NCI-H1417 treated with DMSO at 0.1 percent for 48 hours (cell line): Measurements from ENCODE around the gene IQCF2.
"Not testable (repeated sequence)": the region's sequence is repeated elsewhere in the genome, so short reads cannot be mapped to it uniquely, and the experiment has no call there.

Experiments
- DNase-seq: peaks from one replicate; lab custom pipeline; 2025; lab: John Stamatoyannopoulos, UW

The IQCF2 gene

DNA sequence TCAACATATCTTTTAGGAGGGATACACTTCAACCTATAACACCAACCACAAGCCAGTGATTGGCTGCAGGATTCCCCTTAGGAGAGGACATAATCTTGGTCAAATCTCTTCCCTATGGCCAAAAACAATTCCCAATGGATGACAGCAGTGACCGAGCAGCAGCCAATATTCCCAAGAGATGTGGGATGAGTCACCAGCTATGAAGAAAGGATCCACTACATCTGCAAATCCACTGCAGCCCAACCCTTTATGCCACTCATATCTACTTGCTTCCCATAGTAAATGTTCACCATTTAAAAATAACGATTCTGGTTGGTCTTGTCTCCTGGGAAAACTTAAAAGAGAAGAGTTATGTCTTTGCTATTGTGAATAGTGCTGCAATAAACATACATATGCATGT is 18.5 kb downstream of the IQCF2 start:
- DNase-seq: no peak

DNA sequence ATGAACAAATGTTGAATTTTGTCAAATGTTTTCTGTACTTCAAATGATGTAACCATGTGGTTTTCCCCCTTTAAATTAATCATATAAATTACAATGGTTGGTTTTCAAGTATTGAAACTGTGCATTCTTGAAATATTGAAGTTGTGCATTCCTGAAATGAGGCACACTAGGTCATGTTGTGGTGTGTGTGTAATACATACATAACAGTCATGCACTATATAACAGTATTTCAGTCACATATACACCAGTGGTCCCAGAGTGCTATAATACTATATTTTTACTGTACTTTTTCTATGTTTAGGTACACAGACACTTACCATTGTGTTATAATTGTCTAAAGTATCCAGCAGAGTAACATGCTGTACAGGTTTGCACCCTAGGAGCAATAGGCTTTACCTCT is 25.0 kb downstream of the IQCF2 start:
- no peak for DNase-seq

DNA sequence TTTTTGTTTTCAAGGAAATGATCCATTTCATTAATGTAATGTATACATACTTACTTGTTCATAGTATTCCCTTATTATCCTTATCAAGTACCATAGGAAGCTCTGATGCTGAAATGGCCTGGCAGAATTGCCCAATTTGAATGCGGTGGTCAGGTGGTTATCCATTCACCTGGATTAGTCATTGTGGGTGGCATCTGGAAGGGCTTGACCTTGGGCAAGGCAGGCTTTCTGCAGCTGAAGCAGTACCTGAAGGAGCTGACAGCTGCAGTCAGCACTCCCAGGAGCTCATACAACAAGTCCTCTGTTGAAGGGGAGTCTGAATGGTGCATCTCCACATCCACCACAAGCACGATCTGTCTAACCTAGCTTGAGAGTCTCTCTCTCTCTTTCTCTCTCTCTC is 26.2 kb downstream of the IQCF2 start:
- DNase-seq: no peak

DNA sequence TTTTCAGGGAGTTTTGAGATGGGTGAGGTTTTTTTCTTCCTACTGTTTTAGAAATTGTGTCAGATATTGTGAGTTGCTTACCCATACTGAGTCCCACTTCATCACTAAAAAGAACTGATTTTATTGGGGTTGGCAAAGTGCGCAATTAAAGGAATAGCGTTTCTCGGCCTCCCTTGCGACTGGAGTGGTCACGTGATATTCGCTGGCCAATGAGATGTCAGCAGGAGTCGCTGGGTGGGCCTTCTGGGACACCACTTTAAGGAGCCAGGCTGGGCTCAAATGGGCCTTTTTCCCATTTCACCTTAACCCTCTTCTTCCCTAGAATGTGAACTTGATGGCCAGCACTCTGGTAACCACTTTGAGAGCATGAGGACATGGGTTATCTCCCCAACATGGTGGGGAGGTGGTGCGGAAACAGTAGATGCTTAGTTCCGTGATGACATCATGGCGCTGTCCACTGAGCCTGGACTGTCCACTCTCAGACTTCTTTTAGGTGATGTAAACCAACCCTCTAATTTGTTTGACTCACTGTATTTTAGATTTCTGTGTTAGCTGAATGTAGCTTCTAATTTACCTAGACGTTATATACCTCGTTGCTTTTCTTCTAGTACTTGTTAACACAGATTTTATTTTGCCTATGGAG is 27.2 kb downstream of the IQCF2 start:
- DNase-seq: no peak

DNA sequence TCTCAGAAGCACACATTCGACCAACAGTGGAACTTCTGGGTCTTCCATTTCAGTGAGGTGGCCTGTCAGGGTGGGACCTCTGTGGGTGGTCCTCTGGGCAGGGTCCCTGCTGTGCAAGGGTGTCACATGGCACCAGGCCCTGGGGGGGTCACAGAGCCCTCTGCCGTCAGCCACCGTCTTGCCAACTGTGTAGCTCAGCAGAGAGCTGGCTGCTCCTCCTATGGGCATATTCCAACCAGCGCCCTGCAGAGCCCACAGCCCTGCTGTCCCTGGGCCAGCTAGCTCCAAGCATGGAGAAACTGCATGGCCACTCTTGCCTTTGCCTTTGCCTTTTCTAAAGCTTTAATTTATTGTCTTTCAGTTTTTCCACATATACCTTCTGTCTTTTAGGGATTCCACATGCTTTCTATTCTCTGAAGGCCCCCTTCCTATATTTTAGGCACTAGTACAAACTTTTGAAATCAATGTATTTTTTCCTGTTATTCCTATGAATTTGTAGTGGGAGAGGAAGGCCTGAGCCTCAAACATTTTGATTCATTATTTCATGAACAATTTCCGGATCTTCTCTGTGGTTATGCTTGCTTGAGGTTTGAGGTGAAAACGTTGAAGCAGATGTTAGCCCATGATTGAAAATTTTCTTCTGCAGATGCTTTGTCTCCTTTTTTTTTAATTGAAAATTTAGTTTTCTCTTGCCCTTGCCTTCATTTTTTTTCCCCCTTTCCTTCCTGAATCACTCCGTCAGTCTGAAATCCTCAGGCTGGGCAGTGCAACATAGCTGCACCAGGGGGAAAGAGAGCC is 30.0 kb downstream of the IQCF2 start:
- DNase-seq: no peak

DNA sequence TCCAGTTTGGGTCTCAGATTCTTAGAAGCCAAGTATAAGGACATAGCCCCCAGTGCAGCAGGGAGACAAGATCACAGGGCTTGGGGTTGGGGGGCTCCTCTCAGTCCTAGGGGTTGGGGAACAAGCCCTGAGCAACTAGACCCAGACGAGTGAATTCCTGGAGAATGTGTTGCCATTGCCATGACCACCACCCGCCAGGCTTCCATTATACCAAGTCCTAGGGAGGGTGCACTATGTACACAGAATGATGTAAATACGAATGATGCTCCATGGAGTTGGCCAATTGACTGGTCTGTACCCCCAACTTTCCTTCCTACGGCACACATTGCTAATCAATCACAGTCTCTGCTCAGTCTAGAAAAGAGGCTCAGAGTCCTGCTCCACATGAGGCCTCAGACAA is 33.0 kb downstream of the IQCF2 start:
- DNase-seq: no peak

DNA sequence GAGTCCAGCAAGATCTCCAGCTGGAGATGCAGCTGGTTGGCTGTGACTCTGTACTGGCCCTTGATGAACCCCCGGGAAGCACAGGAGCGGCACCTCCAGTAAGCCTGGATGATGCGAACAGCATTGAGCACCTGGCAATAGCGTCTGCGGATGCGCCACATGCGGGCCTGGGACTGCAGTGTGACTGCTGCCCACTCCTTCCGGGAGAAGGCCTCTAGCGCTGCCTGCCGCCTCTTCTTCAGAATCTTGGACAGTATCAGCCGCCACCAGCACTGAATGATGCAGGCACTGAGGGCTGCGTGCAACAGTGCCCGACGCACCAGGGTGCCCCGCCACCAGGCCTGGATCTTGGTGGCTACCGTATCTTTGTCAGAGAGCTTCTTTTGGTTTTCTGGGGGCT is 33.5 kb downstream of the IQCF2 start:
- no peak for DNase-seq

DNA sequence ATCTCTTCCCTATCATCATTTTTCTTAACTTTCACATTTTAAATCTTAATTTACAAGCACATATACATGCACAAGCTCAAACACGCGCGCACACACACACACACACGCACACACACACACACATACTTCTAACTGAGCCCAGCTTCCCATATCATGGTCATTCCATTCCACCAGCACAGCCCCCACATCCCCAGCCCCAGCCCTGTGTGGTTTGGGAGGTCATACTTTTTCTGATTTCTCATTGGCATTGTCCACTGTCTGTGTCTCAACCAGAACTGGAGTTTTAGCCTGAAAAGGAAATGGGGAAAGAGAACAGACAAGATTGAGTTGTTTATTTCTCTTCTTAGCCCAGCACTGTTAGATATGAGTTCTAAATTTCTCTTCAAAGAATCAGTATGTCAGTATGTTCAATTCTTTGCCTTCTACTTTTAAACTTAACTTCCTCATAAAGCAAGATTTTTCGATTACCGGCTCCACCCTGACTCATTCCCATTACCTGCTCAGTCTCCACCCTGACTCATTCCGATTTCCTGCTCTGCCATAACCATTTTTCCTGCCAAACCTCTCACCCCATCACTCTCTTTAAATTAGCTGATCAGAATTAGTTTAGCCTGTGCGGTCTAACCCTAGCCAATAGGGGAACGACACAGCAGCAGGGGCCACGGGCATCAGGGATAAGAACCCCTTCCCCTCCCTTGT is 35.3 kb downstream of the IQCF2 start:
- DNase-seq: no peak

DNA sequence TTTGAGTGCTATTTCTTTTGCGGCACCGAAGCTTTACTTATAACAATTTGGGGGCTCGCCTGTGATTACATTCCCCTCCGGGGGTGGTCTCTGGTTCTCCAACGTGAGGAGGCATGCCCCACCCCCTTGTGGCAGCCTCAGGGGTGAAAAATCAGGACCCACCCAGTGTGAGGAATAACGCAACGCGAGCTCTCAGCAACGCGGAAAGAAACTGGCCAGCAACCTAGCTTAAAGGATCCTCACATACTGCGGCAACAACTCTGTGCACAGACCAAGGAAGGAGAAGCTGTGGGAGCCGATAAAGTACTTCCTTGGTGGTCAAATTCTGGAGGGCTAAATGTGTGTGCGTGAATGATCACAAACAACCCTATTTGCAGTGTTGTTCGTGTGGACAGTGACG is 36.0 kb downstream of the IQCF2 start:
- no peak for DNase-seq

DNA sequence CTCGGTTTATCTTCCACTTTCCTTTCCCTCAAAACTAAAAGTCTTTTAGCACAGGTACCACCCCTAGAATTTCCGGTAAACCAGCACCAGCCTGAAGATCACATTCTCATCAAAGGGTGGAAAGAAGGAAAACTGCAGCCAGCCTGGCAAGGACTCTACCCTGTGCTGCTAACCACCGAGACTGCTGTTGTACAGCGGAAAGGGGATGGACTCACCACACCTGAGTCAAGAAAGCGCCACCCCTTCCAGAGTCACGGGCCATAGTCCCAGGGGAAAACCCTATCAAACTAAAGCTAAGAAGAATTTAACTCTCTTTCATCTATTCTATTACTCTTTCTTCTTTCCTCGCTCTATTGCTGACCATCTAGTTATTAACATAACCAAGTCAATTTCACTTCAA is 38.6 kb downstream of the IQCF2 start:
- not testable (repeated sequence) for DNase-seq

DNA sequence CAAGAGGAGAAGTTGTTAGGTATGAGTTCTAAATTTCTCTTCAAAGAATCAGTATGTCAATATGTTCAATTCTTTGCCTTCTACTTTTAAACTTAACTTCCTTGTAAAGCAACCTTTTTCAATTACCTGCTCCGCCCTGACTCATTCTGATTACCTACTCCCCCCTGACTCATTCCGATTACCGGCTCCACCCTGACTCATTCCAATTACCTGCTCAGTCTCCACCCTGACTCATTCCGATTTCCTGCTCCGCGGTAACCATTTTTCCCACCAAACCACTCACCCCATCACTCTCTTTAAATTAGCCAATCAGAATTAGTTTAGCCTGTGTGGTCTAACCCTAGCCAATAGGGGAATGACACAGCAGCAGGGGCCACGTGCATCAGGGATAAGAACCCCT is 40.9 kb downstream of the IQCF2 start:
- not testable (repeated sequence) for DNase-seq

DNA sequence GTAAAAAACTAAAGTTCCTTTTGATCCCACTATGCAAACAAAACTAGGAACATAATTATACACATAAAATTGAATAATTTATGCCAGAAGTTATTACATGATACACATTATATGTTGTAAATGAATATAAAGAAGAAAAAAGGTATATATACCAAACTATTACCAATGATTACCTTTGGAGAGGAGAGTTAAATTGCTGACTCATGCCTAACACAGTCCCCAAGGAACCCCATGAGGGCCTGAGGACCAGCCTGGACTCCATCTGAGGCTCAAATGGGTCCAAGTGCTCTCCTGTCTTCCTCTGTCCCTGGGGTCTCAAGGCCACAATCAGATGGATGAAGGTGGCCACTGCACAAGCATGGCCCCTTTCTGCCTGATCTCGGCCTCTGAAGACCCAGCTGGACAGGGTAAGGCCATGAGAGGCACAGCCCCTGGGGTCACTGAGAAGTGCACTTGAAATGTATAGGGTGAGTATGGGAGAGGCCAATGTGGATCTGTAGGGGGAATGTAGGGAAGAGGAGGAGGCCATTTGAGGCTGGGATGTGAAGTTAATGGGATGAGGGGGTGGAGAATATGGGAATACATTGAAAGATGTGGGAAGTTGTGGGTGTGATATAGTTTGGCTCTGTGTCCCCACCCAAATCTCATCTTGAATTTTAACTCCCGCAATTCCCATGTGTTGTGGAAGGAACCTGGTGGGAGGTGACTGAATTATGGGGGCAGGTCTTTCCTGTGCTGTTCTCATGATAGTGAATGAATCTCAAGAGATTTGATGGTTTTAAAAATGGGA is 42.8 kb downstream of the IQCF2 start:
- DNase-seq: no peak

DNA sequence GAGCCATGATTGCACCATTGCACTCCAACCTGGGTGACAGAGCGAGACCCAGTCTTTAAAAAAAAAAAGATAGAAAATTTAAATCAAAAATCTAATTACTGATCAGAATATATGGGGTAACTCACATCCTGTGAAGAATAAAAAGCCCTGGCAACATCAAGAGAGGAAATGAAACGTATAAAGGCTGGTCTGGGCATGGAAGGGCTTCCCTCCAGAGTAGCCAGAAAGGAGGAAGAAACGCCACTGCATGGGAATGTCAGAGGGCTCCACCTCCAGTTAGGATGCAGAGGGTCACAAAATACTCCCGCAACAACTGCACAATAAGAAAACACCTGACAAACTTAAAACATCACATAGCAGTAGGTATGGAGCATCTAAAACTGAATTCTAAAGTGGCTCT is 46.6 kb downstream of the IQCF2 start:
- DNase-seq: no peak
